ENCODE data around the gene TRMT1L. TPM values are rescaled to one million over a fixed set of nuclear protein-coding genes. Genes with fewer than 3 reads are reported as not detected.

The TRMT1L gene
- total and polyA plus RNA-seq, 2 experiments from 2014 or later, result 11.7 to 30.8 TPM

GRCh38 chr1:185132534-185132933 is 24.2 kb downstream of the TRMT1L start (continued):
- TF ChIP-seq REST (IDR thresholded peaks at IDR 0.05; ENCODE audit: unreplicated experiment) (no peak), ETS1 (IDR thresholded peaks at IDR 0.05) (no peak)

- Histone ChIP-seq H3K9me2 (ENCODE audit: insufficient read depth) (no peaks in the 10 kb centered on the region), H3K27ac (ENCODE audit: low read depth) (no peak overlapping the region), H3K4me2 (no peak overlapping the region), H2AFZ (no peak overlapping the region), H3K4me1 (ENCODE audit: insufficient read depth) (no peaks in the 10 kb centered on the region), H3F3A (replicated peaks; ENCODE audit: low read depth) (no peaks in the 10 kb centered on the region), H3K27me3 (ENCODE audit: insufficient read depth) (no peaks in the 10 kb centered on the region), H4K20me1 (replicated peaks; ENCODE audit: insufficient read depth) (no peaks in the 10 kb centered on the region), H3K36me3 (ENCODE audit: insufficient read depth) (peaks cover 7% of the 10 kb centered on the region; the same call in 1 of the 2 replicates), H3K4me3 (no peak overlapping the region), H3K79me2 (replicated peaks; ENCODE audit: insufficient read depth) (no peaks in the 10 kb centered on the region)
- Mint-ChIP-seq H3K27ac (no peak overlapping the region), H3K27me3 (ENCODE audit: insufficient read depth, low read depth, poor library complexity) (no peaks in the 10 kb centered on the region), H3K4me3 (no peak overlapping the region), H3K9me3 (peaks cover 9% of the 10 kb centered on the region; the same call in 2 of the 3 replicates), H3K4me1 (no peaks in the 10 kb centered on the region), H3K36me3 (ENCODE audit: low read depth) (peaks cover 42% of the 10 kb centered on the region)
- ATAC-seq (no peak), DNase-seq (ENCODE audit: low spot score) (no peak)
- TF ChIP-seq ZNF331 (CRISPR knock-in tag; IDR thresholded peaks at IDR 0.05; ENCODE audit: low read depth) (no peak), STAT1 (IDR thresholded peaks at IDR 0.05; ENCODE audit: unreplicated experiment) (no peak), JUNB (IDR thresholded peaks at IDR 0.05; ENCODE audit: unreplicated experiment) (no peak), REST (IDR thresholded peaks at IDR 0.05; ENCODE audit: unreplicated experiment) (no peak), NANOG (IDR thresholded peaks at IDR 0.05; ENCODE audit: borderline replicate concordance) (no peak), CREB1 (CRISPR knock-in tag; IDR thresholded peaks at IDR 0.05; ENCODE audit: low read depth) (no peak), CTCF (conservative IDR thresholded peaks at IDR 0.05; ENCODE audit: low read depth in 2 of 2) (no peak), EZH2phosphoT487 (IDR thresholded peaks at IDR 0.05; ENCODE audit: unreplicated experiment) (no peak), ZNF114 (CRISPR knock-in tag; IDR thresholded peaks at IDR 0.05) (no peak)
Measured at GRCh38 chr1:185129708-185130107, 27.0 kb downstream of the TRMT1L start.
